Measurements from ENCODE around the gene MRGPRD. TPM values are rescaled to one million over a fixed set of nuclear protein-coding genes. Genes with fewer than 3 reads are reported as not detected.

The MRGPRD gene
- total and polyA plus RNA-seq, 2 of the 8 experiments (the other 6 are each of a cell fraction or from before 2014, with no cell fraction given) = not detected

GRCh38 chr11:68969386-68969785 lies 11.4 kb downstream of the MRGPRD start:
- Histone ChIP-seq H4K5ac (ENCODE audit: insufficient read length, low read depth, low read length) (no peak overlapping the region), H3K14ac (ENCODE audit: insufficient read length) (no peak overlapping the region), H2BK120ac (replicated peaks; ENCODE audit: low read depth, low read length) (no peak overlapping the region), H2AK5ac (ENCODE audit: low read depth, low read length) (no peak overlapping the region), H3K4me1 (replicated peaks in 1 of 4; ENCODE audit: control insufficient read depth in 3 of 4, insufficient read depth in 4 of 4, low read length in 3 of 4) (no peaks in the 10 kb centered on the region), H3K4ac (replicated peaks; ENCODE audit: insufficient read length, low read depth, low read length) (no peak overlapping the region), H4K8ac (ENCODE audit: extremely low read depth, insufficient read depth, low read length) (no peak overlapping the region), H3K4me3 (ENCODE audit: extremely low read depth in 1 of 4, insufficient read depth in 2 of 4, low read depth in 3 of 4, low read length in 4 of 4) (no peak overlapping the region), H2BK15ac (ENCODE audit: low read length) (no peak overlapping the region), H3K79me2 (ENCODE audit: control insufficient read depth in 1 of 2, insufficient read depth in 2 of 2, low read length in 2 of 2) (no peaks in the 10 kb centered on the region), H2BK5ac (ENCODE audit: low read depth, low read length) (no peak overlapping the region), H3K9ac (replicated peaks in 1 of 4; ENCODE audit: extremely low read depth in 1 of 4, low read depth in 3 of 4, low read length in 3 of 4) (no peak overlapping the region), H4K20me1 (replicated peaks in 1 of 2; ENCODE audit: control insufficient read depth in 1 of 2, insufficient read depth in 2 of 2, low read length in 2 of 2) (no peaks in the 10 kb centered on the region), H2AFZ (ENCODE audit: low read length) (no peak overlapping the region), H3K27ac (ENCODE audit: low read depth, low read length) (no peak overlapping the region), H3K23me2 (ENCODE audit: low read depth, low read length) (no peaks in the 10 kb centered on the region), H3K18ac (ENCODE audit: extremely low read depth, low read length) (no peak overlapping the region), H3K27me3 (replicated peaks in 1 of 4; ENCODE audit: control insufficient read depth in 3 of 4, extremely low read depth in 1 of 4, insufficient read depth in 3 of 4, low read length in 3 of 4) (no peaks in the 10 kb centered on the region; a peak in 1 of 7 replicates), H3K79me1 (ENCODE audit: low read depth, low read length) (no peaks in the 10 kb centered on the region), H3K23ac (ENCODE audit: insufficient read length) (no peak overlapping the region), H3K56ac (replicated peaks; ENCODE audit: insufficient read length, low read depth, low read length) (no peak overlapping the region), H2BK12ac (ENCODE audit: low read depth, low read length) (no peak overlapping the region), H4K91ac (replicated peaks; ENCODE audit: insufficient read length, low read length) (no peak overlapping the region), H3K9me3 (ENCODE audit: insufficient read depth in 2 of 2, low read depth in 1 of 2, low read length in 1 of 2) (peaks cover 0 to 2% of the 10 kb centered on the region in 2 experiments; a peak in 1 of 4 replicates), H3K36me3 (ENCODE audit: control insufficient read depth in 2 of 4, insufficient read depth in 4 of 4, low read length in 3 of 4) (no peaks in the 10 kb centered on the region), H2BK20ac (ENCODE audit: low read length) (no peak overlapping the region), H3K4me2 (ENCODE audit: insufficient read depth in 1 of 2, low read depth in 2 of 2, low read length in 2 of 2) (no peak overlapping the region)
- FAIRE-seq (no peak), DNase-seq (ENCODE audit: low read depth in 1 of 2, low spot score in 2 of 2) (peak in 1 of 2 experiments; percentile 24)
- CTCF ChIA-PET (ENCODE audit: partially characterized antibody) = interaction anchor here (1.2 to 1.5 kb wide), 5 partner anchors 10 to 79 kb away, joined by 3 to 6 read pairs (median 3); no protein-coding TSS in a partner anchor
- POLR2A ChIA-PET (ENCODE audit: partially characterized antibody) = no interaction called here
- WGBS, 2 experiments (ENCODE audit: extremely low coverage in 1 of 2, insufficient coverage in 1 of 2, insufficient read length in 1 of 2, insufficient replicate concordance in 2 of 2, low coverage in 1 of 2, low lambda C conversion rate in 2 of 2, missing lambda C conversion rate in 1 of 2) = 90% methylated on average over 7 of the region's 8 CpGs; no CpG with 5 or more reads in 1 of the 2 experiments
- TF ChIP-seq ZNF274 (IDR thresholded peaks at IDR 0.05; ENCODE audit: borderline replicate concordance, extremely low read depth, low read length) = no peak
- TF ChIP-seq SUZ12 (IDR thresholded peaks at IDR 0.05; ENCODE audit: low read length) = no peak
- TF ChIP-seq POLR2A (IDR thresholded peaks at IDR 0.05; ENCODE audit: control extremely low read depth in 1 of 2, low read depth in 2 of 2, low read length in 2 of 2) = no peak
- TF ChIP-seq PHF8 (conservative IDR thresholded peaks at IDR 0.05; ENCODE audit: low read depth, low read length) = no peak
- no peak for TF ChIP-seq TAF7 (optimal IDR thresholded peaks at IDR 0.05; ENCODE audit: borderline replicate concordance, low read depth, low read length)
- TF ChIP-seq TEAD4 (IDR thresholded peaks at IDR 0.05; ENCODE audit: low read depth, low read length) = no peak
- no peak for TF ChIP-seq GABPA (IDR thresholded peaks at IDR 0.05; ENCODE audit: borderline replicate concordance, insufficient read depth, low read length)
- TF ChIP-seq JUN (IDR thresholded peaks at IDR 0.05; ENCODE audit: low read depth, low read length) = no peak
- no peak for TF ChIP-seq CREB1 (IDR thresholded peaks at IDR 0.05)
- no peak for TF ChIP-seq SAP30 (IDR thresholded peaks at IDR 0.05; ENCODE audit: insufficient read depth, insufficient replicate concordance, low read length)
- TF ChIP-seq POLR2AphosphoS5 (IDR thresholded peaks at IDR 0.05; ENCODE audit: low read depth, low read length) = no peak
- TF ChIP-seq NRF1 (IDR thresholded peaks at IDR 0.05; ENCODE audit: low read depth, low read length) = no peak
- TF ChIP-seq KDM5A (IDR thresholded peaks at IDR 0.05; ENCODE audit: low read length) = no peak
- no peak for TF ChIP-seq RFX5 (IDR thresholded peaks at IDR 0.05; ENCODE audit: borderline replicate concordance, low read depth, low read length)
- no peak for TF ChIP-seq ASH2L (IDR thresholded peaks at IDR 0.05; ENCODE audit: low read length)
- no peak for TF ChIP-seq BACH1 (IDR thresholded peaks at IDR 0.05; ENCODE audit: low read length)

Measured in H1 (cell line).